ENCODE measurements around the gene CD38. TPM values are rescaled to one million over a fixed set of nuclear protein-coding genes. Genes with fewer than 3 reads are reported as not detected.

The CD38 gene
- total RNA-seq, 1 experiment from 2014 or later, result not detected

GRCh38 chr4:15766821-15767220 lies 11.3 kb upstream of the CD38 start:
- no TSS peak for BruUV-seq (replicated peaks)
- intact Hi-C loops (cut with micrococcal nuclease), result no loop called here
- CTCF ChIA-PET, result no interaction called here

DNA sequence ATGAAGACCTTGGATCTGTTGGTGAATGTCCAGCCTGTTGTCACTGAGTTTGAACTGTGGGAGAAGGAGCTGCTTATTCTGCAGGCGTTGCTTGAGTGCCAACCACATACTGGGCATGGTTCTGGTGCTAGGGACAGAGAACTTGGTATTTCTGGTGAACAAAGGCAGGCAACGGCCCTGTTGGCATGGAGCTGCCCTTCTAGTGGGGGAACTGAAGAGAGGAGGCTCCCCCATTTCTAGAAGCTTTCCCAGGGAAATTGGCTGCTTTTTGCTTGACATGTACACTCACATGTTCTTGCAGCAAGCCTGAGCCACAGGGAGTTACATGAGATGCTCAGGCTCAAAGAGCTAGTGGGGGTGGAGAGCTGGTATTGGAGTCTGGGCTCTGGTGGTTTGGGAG lies 8.9 kb upstream of the CD38 start:
- no peaks in the 10 kb centered on the region for H3K36me3 ChIP-seq (ENCODE audit: control insufficient read depth in 1 of 2, insufficient read depth in 2 of 2, low read length in 2 of 2)
- BruUV-seq (replicated peaks), result no TSS peak
- CTCF ChIA-PET, result no interaction called here
- H3K27ac ChIP-seq (ENCODE audit: low read depth, low read length), result no peak overlapping the region
- H3K9me3 ChIP-seq (ENCODE audit: control insufficient read depth in 1 of 2, insufficient read depth in 1 of 2, low read depth in 1 of 2, low read length in 2 of 2), result no peaks in the 10 kb centered on the region
- RAD21 ChIA-PET (ENCODE audit: low non-redundant PET in 1 of 2, low total read pairs in 2 of 2, uncharacterized antibody in 2 of 2, unreplicated experiment in 2 of 2), result no interaction called here
- POLR2A ChIA-PET, result no interaction called here
- H3K9me2 ChIP-seq (ENCODE audit: insufficient read depth), result no peaks in the 10 kb centered on the region
- no peaks in the 10 kb centered on the region for H3K79me2 ChIP-seq (ENCODE audit: insufficient read depth, low read length)
- intact Hi-C loops (cut with micrococcal nuclease), result no loop called here
- H3K9ac ChIP-seq (ENCODE audit: low read length), result no peak overlapping the region
- H3K4me2 ChIP-seq (ENCODE audit: low read length), result no peak overlapping the region
- no peak overlapping the region for H3K4me3 ChIP-seq (replicated peaks in 1 of 2; ENCODE audit: low read depth in 1 of 2, low read length in 2 of 2)
- H3K4me1 ChIP-seq (ENCODE audit: control insufficient read depth in 1 of 2, insufficient read depth in 2 of 2, low read length in 2 of 2), result no peaks in the 10 kb centered on the region
- ATAC-seq, result no peak
- no peak overlapping the region for H2AFZ ChIP-seq (ENCODE audit: low read depth, low read length, poor library complexity, severe bottlenecking)
- no peak for DNase-seq (ENCODE audit: low read depth, low spot score)
- H4K20me1 ChIP-seq (ENCODE audit: insufficient read depth), result no peaks in the 10 kb centered on the region
- peaks cover 11% of the 10 kb centered on the region for H3K27me3 ChIP-seq (ENCODE audit: insufficient read depth, low read length)
- TF ChIP-seq EZH2phosphoT487 (IDR thresholded peaks at IDR 0.05; ENCODE audit: borderline replicate concordance) (no peak), SIN3A (IDR thresholded peaks at IDR 0.05; ENCODE audit: low read depth) (no peak), CEBPB (IDR thresholded peaks at IDR 0.05; ENCODE audit: low read depth) (no peak), ELF1 (IDR thresholded peaks at IDR 0.05; ENCODE audit: borderline replicate concordance, low read depth) (no peak), MAX (IDR thresholded peaks at IDR 0.05) (no peak), ZNF274 (IDR thresholded peaks at IDR 0.05; ENCODE audit: low read depth, low read length) (no peak), CBX3 (IDR thresholded peaks at IDR 0.05; ENCODE audit: low read depth) (no peak)
- TF ChIP-seq, protein P1, sequence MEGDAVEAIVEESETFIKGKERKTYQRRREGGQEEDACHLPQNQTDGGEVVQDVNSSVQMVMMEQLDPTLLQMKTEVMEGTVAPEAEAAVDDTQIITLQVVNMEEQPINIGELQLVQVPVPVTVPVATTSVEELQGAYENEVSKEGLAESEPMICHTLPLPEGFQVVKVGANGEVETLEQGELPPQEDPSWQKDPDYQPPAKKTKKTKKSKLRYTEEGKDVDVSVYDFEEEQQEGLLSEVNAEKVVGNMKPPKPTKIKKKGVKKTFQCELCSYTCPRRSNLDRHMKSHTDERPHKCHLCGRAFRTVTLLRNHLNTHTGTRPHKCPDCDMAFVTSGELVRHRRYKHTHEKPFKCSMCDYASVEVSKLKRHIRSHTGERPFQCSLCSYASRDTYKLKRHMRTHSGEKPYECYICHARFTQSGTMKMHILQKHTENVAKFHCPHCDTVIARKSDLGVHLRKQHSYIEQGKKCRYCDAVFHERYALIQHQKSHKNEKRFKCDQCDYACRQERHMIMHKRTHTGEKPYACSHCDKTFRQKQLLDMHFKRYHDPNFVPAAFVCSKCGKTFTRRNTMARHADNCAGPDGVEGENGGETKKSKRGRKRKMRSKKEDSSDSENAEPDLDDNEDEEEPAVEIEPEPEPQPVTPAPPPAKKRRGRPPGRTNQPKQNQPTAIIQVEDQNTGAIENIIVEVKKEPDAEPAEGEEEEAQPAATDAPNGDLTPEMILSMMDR (IDR thresholded peaks at IDR 0.05 in 2 of 3, conservative IDR thresholded peaks at IDR 0.05 in 1 of 3; ENCODE audit: borderline replicate concordance in 1 of 3, insufficient read depth in 1 of 3, low read depth in 2 of 3, low read length in 2 of 3), result no peak
- TF ChIP-seq, protein P2, sequence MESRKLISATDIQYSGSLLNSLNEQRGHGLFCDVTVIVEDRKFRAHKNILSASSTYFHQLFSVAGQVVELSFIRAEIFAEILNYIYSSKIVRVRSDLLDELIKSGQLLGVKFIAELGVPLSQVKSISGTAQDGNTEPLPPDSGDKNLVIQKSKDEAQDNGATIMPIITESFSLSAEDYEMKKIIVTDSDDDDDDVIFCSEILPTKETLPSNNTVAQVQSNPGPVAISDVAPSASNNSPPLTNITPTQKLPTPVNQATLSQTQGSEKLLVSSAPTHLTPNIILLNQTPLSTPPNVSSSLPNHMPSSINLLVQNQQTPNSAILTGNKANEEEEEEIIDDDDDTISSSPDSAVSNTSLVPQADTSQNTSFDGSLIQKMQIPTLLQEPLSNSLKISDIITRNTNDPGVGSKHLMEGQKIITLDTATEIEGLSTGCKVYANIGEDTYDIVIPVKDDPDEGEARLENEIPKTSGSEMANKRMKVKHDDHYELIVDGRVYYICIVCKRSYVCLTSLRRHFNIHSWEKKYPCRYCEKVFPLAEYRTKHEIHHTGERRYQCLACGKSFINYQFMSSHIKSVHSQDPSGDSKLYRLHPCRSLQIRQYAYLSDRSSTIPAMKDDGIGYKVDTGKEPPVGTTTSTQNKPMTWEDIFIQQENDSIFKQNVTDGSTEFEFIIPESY (IDR thresholded peaks at IDR 0.05; ENCODE audit: extremely low read depth, insufficient replicate concordance, low read length), result no peak
- TF ChIP-seq, protein P3, sequence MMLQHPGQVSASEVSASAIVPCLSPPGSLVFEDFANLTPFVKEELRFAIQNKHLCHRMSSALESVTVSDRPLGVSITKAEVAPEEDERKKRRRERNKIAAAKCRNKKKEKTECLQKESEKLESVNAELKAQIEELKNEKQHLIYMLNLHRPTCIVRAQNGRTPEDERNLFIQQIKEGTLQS (IDR thresholded peaks at IDR 0.05), result no peak

More at GRCh38 chr4:15766821-15767220, 11.3 kb upstream of the CD38 start:
- ATAC-seq, result no peak
- Histone ChIP-seq H3K9me2 (ENCODE audit: insufficient read depth) (no peaks in the 10 kb centered on the region), H3K4me1 (ENCODE audit: control insufficient read depth in 1 of 2, insufficient read depth in 2 of 2, low read length in 2 of 2) (no peaks in the 10 kb centered on the region), H3K27ac (ENCODE audit: low read depth, low read length) (no peak overlapping the region), H4K20me1 (ENCODE audit: insufficient read depth) (no peaks in the 10 kb centered on the region), H3K36me3 (ENCODE audit: control insufficient read depth in 1 of 2, insufficient read depth in 2 of 2, low read length in 2 of 2) (no peaks in the 10 kb centered on the region), H3K4me3 (replicated peaks in 1 of 2; ENCODE audit: low read depth in 1 of 2, low read length in 2 of 2) (no peak overlapping the region), H2AFZ (ENCODE audit: low read depth, low read length, poor library complexity, severe bottlenecking) (no peak overlapping the region), H3K4me2 (ENCODE audit: low read length) (no peak overlapping the region), H3K9me3 (ENCODE audit: control insufficient read depth in 1 of 2, insufficient read depth in 1 of 2, low read depth in 1 of 2, low read length in 2 of 2) (no peaks in the 10 kb centered on the region), H3K79me2 (ENCODE audit: insufficient read depth, low read length) (no peaks in the 10 kb centered on the region), H3K9ac (ENCODE audit: low read length) (no peak overlapping the region), H3K27me3 (ENCODE audit: insufficient read depth, low read length) (no peaks in the 10 kb centered on the region)
- POLR2A ChIA-PET, result no interaction called here
- DNase-seq (ENCODE audit: low read depth, low spot score), result no peak
- TF ChIP-seq YY1 (IDR thresholded peaks at IDR 0.05; ENCODE audit: extremely low read depth, insufficient replicate concordance, low read depth, low read length) (no peak), ELF1 (IDR thresholded peaks at IDR 0.05; ENCODE audit: borderline replicate concordance, low read depth) (no peak), CEBPB (IDR thresholded peaks at IDR 0.05; ENCODE audit: low read depth) (no peak), SP1 (IDR thresholded peaks at IDR 0.05; ENCODE audit: low read depth) (no peak), SIN3A (IDR thresholded peaks at IDR 0.05; ENCODE audit: low read depth) (no peak)
- TF ChIP-seq, protein P1 (IDR thresholded peaks at IDR 0.05 in 2 of 3, conservative IDR thresholded peaks at IDR 0.05 in 1 of 3; ENCODE audit: borderline replicate concordance in 1 of 3, insufficient read depth in 1 of 3, low read depth in 2 of 3, low read length in 2 of 3), result no peak
- RAD21 ChIA-PET (ENCODE audit: low non-redundant PET in 1 of 2, low total read pairs in 2 of 2, uncharacterized antibody in 2 of 2, unreplicated experiment in 2 of 2), result no interaction called here

Data from HCT116 (cell line).